Neural cell (in vitro differentiated cells): ENCODE results near the gene ZNF597. TPM values are rescaled to one million over a fixed set of nuclear protein-coding genes. Genes with fewer than 3 reads are reported as not detected.

Source experiments
- polyA plus RNA-seq: library from polyadenylated mRNA; depleted of rRNA; stranded (reverse); fragments of >200 nt; gene quantifications from 2 replicates; pipeline ENCODE4 v1.2.3, GENCODE V29; 2014
- small RNA-seq, 3 experiments: library from RNA; depleted of rRNA; stranded (forward); fragments of <200 nt; gene quantifications; one replicate each; pipeline ENCODE3, GENCODE V24; 2012

Gene ZNF597
- polyA plus RNA-seq, 1 donor from 2014 or later: 2.0 TPM

Small RNA genes within 50 kb of the gene (small RNA-seq; reads per million reads assigned to genes)
- gene MIR6126: 0 reads per million in 3 experiments

Other genes with a start within 250 kb of the ZNF597 start
- 20.8 and 23.0 TPM in 2 replicates for gene ZNF200, start 208.3 kb downstream of the ZNF597 start, polyA plus RNA-seq
- gene MEFV, start 186.9 kb downstream of the ZNF597 start, polyA plus RNA-seq: not detected in 2 replicates
- gene ZNF263, start 160.0 kb downstream of the ZNF597 start, polyA plus RNA-seq: 65.4 and 88.4 TPM in 2 replicates
- gene TIGD7, start 138.1 kb downstream of the ZNF597 start, polyA plus RNA-seq: 21.7 and 25.2 TPM in 2 replicates
- 58.3 and 76.0 TPM in 2 replicates for gene ZNF75A, start 138.0 kb downstream of the ZNF597 start, polyA plus RNA-seq
- 0.22 TPM in 1 of 2 replicates, not detected in the other for gene OR2C1, start 87.6 kb downstream of the ZNF597 start, polyA plus RNA-seq
- 22.0 and 28.4 TPM in 2 replicates for gene ZSCAN32, start 42.5 kb downstream of the ZNF597 start, polyA plus RNA-seq
- gene ZNF174, start 42.3 kb downstream of the ZNF597 start, polyA plus RNA-seq: 13.0 and 14.8 TPM in 2 replicates
- 15.1 and 32.0 TPM in 2 replicates for gene NAA60, start 176 bp upstream of the ZNF597 start, polyA plus RNA-seq
- not detected in 2 replicates for gene C16orf90, start 52.0 kb upstream of the ZNF597 start, polyA plus RNA-seq
- 40.8 and 46.6 TPM in 2 replicates for gene CLUAP1, start 57.5 kb upstream of the ZNF597 start, polyA plus RNA-seq
- gene NLRC3, start 133.9 kb upstream of the ZNF597 start, polyA plus RNA-seq: 0.30 and 0.57 TPM in 2 replicates
- gene SLX4, start 168.1 kb upstream of the ZNF597 start, polyA plus RNA-seq: 2.9 and 4.8 TPM in 2 replicates
- 47.8 and 61.4 TPM in 2 replicates for gene DNASE1, start 211.2 kb upstream of the ZNF597 start, polyA plus RNA-seq